ENCODE measurements around the gene USP49.
A peak's percentile ranks its signal among the peaks of the same experiment; 100 is the strongest.
"Not testable (repeated sequence)": the region's sequence is repeated elsewhere in the genome, so short reads cannot be mapped to it uniquely, and the experiment has no call there.

USP49 gene

GRCh38 chr6:41779788-41780550, 115.2 kb downstream of the USP49 start, which contains the start of gene FRS3:
Gene FRS3, minus strand, starts transcription at chr6:41779900. Its CDS starts 2,913 bp downstream, at chr6:41776987.
- DNase-seq (ENCODE audit: low spot score) = peak; percentile 94

GRCh38 chr6:41779336-41779735, 115.8 kb downstream of the USP49 start:
- DNase-seq (ENCODE audit: low spot score) = peak; percentile 24

DNA sequence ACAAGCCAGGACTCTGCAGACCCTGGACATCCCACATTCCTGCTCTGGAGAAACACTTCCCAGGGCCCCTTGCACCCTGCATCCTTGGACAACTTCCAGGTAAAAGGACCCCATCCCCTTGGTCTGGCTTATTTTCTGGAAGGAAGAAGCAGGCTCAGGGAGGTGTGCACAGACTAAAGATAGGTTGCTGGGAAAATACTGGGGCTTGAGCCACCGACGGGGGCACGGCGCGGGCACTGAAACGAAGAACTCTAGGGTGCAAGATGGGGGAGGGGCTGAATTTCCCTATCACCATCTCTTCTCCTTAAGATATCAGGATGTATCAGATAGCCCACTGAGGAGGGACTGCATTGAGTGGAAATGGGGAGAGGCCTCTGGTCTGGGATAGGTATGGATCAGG, 116.3 kb downstream of the USP49 start:
- DNase-seq (ENCODE audit: low spot score) = no peak

DNA sequence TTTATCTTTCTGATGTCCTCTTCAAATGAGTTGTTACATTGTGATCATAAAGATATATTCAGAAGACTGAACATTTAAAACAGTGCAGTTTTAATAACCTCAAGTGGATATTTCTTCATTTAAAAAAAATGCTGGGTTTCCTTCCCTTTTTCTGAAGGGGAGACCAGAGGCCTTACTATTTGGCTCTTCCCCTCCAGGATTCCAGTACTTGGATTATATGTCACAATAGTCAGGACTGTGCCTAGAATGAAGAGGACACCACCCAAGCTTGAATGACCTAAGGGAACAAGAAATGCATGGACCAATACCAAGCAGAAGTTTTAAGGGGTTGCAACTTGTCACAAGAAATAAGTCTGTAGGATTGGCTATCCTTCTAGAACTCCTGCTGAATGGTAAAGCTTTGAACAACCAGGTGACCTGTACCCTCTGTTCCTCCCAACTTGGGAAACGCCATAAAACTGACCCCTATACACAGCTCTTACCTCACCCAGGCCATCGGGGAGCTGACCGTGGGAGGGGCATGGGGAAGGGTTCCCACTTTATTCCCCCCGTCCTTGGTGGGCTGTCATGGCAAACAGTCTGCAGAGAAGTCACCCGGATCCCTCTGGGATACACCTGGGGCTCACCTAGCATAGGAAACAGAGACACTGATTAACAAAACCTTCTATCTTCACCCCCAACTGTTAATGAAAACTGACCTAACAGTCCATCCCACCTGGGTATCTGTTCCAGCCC, 117.5 kb downstream of the USP49 start:
- no peak for DNase-seq (ENCODE audit: low spot score)

GRCh38 chr6:41775293-41775882, 119.8 kb downstream of the USP49 start:
- DNase-seq (ENCODE audit: low spot score) = no peak

GRCh38 chr6:41774841-41775240, 120.3 kb downstream of the USP49 start:
- DNase-seq (ENCODE audit: low spot score) = no peak

DNA sequence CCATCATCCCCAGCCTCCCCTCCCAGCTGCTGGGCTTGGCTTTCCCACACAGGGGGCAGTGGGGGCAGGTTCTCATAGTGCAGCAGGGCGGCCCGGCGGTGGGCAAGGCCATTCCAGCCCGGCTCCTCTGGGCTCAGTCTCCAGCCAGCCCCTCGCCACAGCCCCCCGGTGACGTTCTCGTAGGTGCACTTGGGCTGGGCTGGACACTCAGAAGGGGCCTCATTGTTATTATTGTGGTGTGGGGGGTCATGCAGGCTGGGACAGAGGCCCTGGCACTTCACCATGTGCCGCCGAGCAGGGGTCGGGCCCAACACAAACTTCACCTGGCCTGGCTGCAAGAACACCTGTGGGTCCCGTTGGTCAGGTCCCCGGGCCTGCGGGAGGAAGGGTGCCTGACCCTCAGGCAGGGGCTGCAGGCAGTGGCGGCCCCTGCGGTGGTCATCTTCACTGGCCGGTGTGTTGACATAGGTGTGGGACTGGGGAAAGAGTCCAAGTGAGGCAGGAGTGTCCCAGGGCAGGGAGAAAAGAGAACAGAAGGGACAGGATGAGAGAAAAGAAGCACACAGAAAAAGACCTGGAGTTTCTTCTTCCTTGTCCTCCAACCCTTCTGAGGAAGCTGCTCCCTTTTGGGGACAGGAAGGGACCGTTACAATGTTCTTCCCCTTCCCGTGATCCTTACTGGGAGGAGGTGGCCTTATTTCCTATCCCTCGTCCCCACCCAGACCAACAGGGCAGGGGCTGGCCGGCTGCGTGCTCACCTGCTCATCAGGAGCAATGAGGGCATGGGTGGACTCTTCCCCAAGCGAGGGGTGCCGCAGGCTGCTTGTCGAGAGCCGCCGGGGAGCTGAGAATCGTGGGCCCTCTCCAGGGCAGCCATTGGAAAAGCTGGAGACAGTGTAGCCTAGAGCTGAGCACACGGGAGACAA, 123.9 kb downstream of the USP49 start:
- DNase-seq (ENCODE audit: low spot score) = no peak

DNA sequence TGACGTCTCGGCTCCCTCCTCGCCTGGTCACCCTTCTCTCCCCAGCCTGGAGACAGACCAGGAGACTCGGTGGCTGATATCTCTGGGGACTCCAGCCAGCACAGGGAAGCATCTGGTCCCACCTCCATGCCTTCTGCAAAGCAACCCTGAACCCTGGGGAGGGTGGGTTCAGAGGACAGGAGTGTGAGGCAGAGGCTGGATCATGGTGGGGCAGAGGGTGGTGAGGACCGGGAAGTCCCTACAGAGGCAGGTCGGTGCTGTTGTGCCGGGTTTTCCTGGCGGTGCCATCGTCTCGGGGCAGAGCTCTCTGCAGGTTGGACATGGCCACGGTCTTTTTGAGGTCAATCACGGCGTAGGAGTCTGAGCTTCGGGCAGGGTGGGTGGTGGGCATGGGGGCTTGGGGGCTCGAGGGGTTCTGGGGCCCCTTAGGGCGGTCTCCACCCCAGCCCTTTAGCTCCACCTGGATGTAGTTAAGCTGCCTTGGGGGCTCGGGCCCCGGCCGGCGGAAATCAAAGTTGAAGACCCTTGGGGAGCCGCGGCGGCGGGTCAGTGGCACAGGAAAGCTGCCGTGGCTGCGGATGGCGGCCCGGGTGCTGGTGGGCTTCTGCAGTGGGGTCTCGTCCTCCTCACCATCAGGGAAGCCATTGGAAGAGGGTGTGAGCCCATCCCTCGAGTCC, 124.7 kb downstream of the USP49 start:
- no peak for DNase-seq (ENCODE audit: low spot score)

- no peak for DNase-seq (ENCODE audit: low spot score)
Observed at GRCh38 chr6:41769376-41769775, 125.8 kb downstream of the USP49 start.

GRCh38 chr6:41768545-41769308, 126.4 kb downstream of the USP49 start:
- DNase-seq (ENCODE audit: low spot score) = peak; percentile 18

DNA sequence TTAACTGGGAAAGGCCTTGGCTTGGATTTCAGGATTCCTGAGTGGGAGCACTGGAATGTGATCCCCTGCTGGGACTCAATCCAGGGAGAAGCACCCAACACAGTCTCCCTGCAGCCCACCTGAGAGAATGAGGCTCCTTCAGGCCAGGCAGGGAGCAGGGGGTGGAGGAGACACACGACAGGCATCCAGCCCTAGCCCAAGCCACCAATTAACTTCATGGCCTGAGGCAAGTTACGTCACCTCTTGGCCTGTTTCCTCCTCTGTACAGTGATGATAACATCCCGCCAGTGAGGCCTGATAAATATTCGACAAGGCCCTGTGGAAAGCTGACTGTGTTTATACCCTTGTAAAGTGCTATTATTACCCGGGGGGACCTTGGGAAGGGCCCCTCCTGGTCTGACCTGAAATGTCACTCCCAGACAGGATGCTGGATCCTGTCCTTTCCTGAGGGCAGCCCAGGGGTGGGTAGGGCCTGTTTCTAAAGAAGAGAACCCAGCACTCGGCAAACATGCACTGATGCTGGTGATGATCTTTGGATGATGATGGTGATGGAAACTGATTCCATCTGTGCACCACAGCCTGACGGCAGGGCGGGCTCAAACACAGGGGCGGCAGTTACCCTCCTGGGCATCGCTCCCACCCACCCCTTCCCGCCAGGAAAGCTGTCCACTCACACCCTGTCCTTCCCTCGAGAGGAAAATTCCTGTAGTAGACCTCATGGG, 127.9 kb downstream of the USP49 start:
- DNase-seq (ENCODE audit: low spot score) = peak; percentile 52

GRCh38 chr6:41766043-41766664, 129.0 kb downstream of the USP49 start:
- not testable (repeated sequence) for DNase-seq (ENCODE audit: low spot score)

GRCh38 chr6:41763470-41763869, 131.7 kb downstream of the USP49 start:
- no peak for DNase-seq (ENCODE audit: low spot score)

GRCh38 chr6:41759905-41760579, 135.1 kb downstream of the USP49 start:
- DNase-seq (ENCODE audit: low spot score) = no peak

- no peak for DNase-seq (ENCODE audit: low spot score)
Observed at GRCh38 chr6:41759106-41759904, 135.9 kb downstream of the USP49 start.

- DNase-seq (ENCODE audit: low spot score) = no peak
Observed at GRCh38 chr6:41758641-41759035, 136.5 kb downstream of the USP49 start.

- DNase-seq (ENCODE audit: low spot score) = no peak
Observed at GRCh38 chr6:41757931-41758640, 137.1 kb downstream of the USP49 start.
